Measurements from ENCODE around the gene AXIN1.

DNA sequence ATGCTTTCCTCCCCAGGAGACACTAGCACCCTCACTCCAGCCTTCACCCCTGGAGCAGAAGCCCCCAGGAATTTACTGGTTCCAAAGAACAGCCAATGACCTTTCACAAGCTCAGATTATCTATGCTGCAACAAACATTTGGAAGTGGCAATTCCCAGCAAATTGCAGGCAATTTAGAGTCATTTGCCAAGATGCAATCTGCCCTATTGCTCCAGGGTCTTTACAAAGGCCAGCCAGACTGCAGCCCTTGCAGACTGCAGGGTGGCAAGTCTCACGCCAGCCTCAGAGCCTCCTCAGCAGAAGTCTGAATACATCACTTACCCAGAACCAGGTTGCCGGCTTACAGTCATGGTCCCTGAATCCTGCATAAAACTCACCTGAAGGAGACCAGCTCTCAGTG, 21.8 kb downstream of the AXIN1 start:
- TF ChIP-seq CTCF (IDR thresholded peaks at IDR 0.05): no peak
- no peak for TF ChIP-seq POLR2A (IDR thresholded peaks at IDR 0.05)
